Panc1 (cell line): ENCODE results near the gene INPP5B.

Experiments used
- CTCF ChIP-seq: fragments of 450-650 bp; IDR thresholded peaks from 2 replicates; pipeline ENCODE4 v1.5.1; 2017; ENCODE audit warnings: mild to moderate bottlenecking
- POLR2AphosphoS5 ChIP-seq: IDR thresholded peaks from 2 replicates; pipeline ENCODE4 v1.6.1; 2012; ENCODE audit warnings: mild to moderate bottlenecking, low read depth, low read length, moderate library complexity
- SIN3A ChIP-seq: IDR thresholded peaks from 2 replicates; pipeline ENCODE4 v1.6.1; 2012; ENCODE audit warnings: low read depth, mild to moderate bottlenecking, low read length, moderate library complexity, borderline replicate concordance; ENCODE audit not compliant: insufficient read depth

- TF ChIP-seq CTCF = no peak
- no peak for TF ChIP-seq SIN3A
- TF ChIP-seq POLR2AphosphoS5 = no peak
These were observed 11.8 kb upstream of the INPP5B start for GRCh38 chr1:37958690-37959089.
